Measurements from ENCODE around the gene HYCC1. TPM values are rescaled to one million over a fixed set of nuclear protein-coding genes. Genes with fewer than 3 reads are reported as not detected.

Gene HYCC1
- total and polyA plus RNA-seq, 2 donors (not counting 1 experiment from before 2014, with no cell fraction given), result 7.0 to 40.8 TPM

DNA sequence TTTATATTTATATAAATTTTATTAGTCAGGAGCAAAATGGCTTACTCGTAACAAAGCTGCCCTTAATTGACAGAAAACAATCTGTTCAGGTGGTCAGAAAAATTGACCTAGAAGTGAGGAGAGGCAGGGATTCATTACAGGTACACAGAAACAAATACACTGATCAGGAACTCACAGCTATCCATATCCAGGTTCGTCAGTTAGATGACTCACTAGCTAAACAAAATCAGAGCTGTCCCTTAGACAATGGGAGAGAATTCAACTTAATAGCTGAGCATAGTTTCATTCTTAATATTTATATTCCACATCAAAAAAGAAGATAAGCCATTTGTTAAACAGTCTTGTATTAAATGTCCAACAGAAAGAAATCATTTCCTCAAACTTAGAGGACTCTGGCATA is 41.7 kb downstream of the HYCC1 start:
- Mint-ChIP-seq H3K27me3 (no peaks in the 10 kb centered on the region), H3K4me1 (no peaks in the 10 kb centered on the region), H3K4me3 (no peak overlapping the region), H3K9me3 (ENCODE audit: insufficient read depth) (no peaks in the 10 kb centered on the region), H3K27ac (no peak overlapping the region)
- WGBS (ENCODE audit: insufficient coverage), result no CpG with 5 or more reads among the region's 2 CpGs
- Histone ChIP-seq H3K27ac (ENCODE audit: low read length in 2 of 2) (peak overlapping the region in 1 of 2 donors; percentile 1), H3K9me3 (ENCODE audit: control extremely low read depth in 1 of 3, control insufficient read depth in 2 of 3, insufficient read depth in 1 of 3, low read length in 2 of 3) (no peaks in the 10 kb centered on the region), H3K4me2 (replicated peaks; ENCODE audit: low read depth, low read length, poor library complexity, severe bottlenecking) (no peak overlapping the region), H3K79me2 (ENCODE audit: control insufficient read depth, insufficient read depth, low read length) (no peaks in the 10 kb centered on the region), H3K9ac (ENCODE audit: low read length) (no peak overlapping the region), H3K4me3 (ENCODE audit: control extremely low read depth in 1 of 5, extremely low read depth in 1 of 5, insufficient read depth in 1 of 5, low read depth in 2 of 5, low read length in 4 of 5) (no peak overlapping the region), H3K4me1 (ENCODE audit: control insufficient read depth in 2 of 2, insufficient read depth in 2 of 2, low read length in 2 of 2) (no peaks in the 10 kb centered on the region), H3K36me3 (replicated peaks in 1 of 2; ENCODE audit: control extremely low read depth in 1 of 2, control insufficient read depth in 1 of 2, extremely low read depth in 1 of 2, insufficient read depth in 2 of 2, low read length in 1 of 2) (peaks cover 10 to 26% of the 10 kb centered on the region in 2 experiments), H2AFZ (ENCODE audit: insufficient read depth, low read depth, low read length, poor library complexity, severe bottlenecking) (no peak overlapping the region), H3K27me3 (replicated peaks in 1 of 4; ENCODE audit: control extremely low read depth in 1 of 4, control insufficient read depth in 3 of 4, insufficient read depth in 4 of 4, low read length in 3 of 4) (no peaks in the 10 kb centered on the region), H4K20me1 (ENCODE audit: control insufficient read depth, insufficient read depth, low read length, poor library complexity, severe bottlenecking) (no peaks in the 10 kb centered on the region)
- ATAC-seq (ENCODE audit: low read depth) (no peak), DNase-seq (no peak)
- TF ChIP-seq CTCF (IDR thresholded peaks at IDR 0.05), result no peak
- TF ChIP-seq EZH2 (IDR thresholded peaks at IDR 0.05; ENCODE audit: borderline replicate concordance, insufficient read depth, low read depth, low read length, poor library complexity, severe bottlenecking), result no peak
- CTCF ChIA-PET, result interaction anchor here (4.6 kb wide), 1 partner anchor 83 kb away, joined by 21 read pairs; no protein-coding TSS in a partner anchor
- intact Hi-C loops (cut with micrococcal nuclease), result no loop called here
- POLR2A ChIA-PET, result no interaction called here

DNA sequence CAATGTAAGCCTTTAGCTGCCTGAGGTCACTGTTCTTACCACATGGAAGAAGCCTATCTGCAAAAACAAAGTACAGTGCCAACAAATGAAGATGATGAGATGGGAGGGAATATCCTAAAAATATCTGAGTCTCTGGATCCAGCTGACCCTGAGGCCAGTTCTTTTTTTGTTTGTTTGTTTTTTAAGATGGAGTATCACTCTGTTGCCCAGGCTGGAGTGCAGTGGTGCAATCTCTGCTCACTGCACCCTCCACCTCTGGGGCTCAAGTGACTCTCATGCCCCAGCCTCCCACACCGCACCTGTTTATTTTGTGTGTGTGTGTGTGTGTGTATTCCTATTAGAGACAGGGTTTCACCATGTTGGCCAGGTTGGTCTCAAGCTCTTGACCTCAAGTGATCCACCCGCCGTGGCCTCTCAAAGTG is 44.9 kb downstream of the HYCC1 start:
- H3K4me3 ChIP-seq (ENCODE audit: control extremely low read depth in 1 of 5, extremely low read depth in 1 of 5, insufficient read depth in 1 of 5, low read depth in 2 of 5, low read length in 4 of 5), result no peak overlapping the region
- no peaks in the 10 kb centered on the region for H3K9me3 ChIP-seq (ENCODE audit: control extremely low read depth in 1 of 3, control insufficient read depth in 2 of 3, insufficient read depth in 1 of 3, low read length in 2 of 3)
- POLR2A ChIA-PET, result no interaction called here
- H3K9ac ChIP-seq (ENCODE audit: low read length), result no peak overlapping the region
- no peaks in the 10 kb centered on the region for H3K79me2 ChIP-seq (ENCODE audit: control insufficient read depth, insufficient read depth, low read length)
- Mint-ChIP-seq H3K4me3 (no peak overlapping the region), H3K27ac (no peak overlapping the region), H3K4me1 (no peaks in the 10 kb centered on the region), H3K27me3 (no peaks in the 10 kb centered on the region), H3K9me3 (ENCODE audit: insufficient read depth) (no peaks in the 10 kb centered on the region)
- no peak overlapping the region for H2AFZ ChIP-seq (ENCODE audit: insufficient read depth, low read depth, low read length, poor library complexity, severe bottlenecking)
- CTCF ChIA-PET, result interaction anchor here (0.7 kb wide), 1 partner anchor 19 kb away, joined by 3 read pairs; no protein-coding TSS in a partner anchor
- intact Hi-C loops (cut with micrococcal nuclease), result no loop called here
- peaks cover 8 to 10% of the 10 kb centered on the region in 2 experiments for H3K36me3 ChIP-seq (replicated peaks in 1 of 2; ENCODE audit: control extremely low read depth in 1 of 2, control insufficient read depth in 1 of 2, extremely low read depth in 1 of 2, insufficient read depth in 2 of 2, low read length in 1 of 2)
- 100% methylated on average over 2 of the region's 3 CpGs for WGBS (ENCODE audit: insufficient coverage)
- no peaks in the 10 kb centered on the region for H4K20me1 ChIP-seq (ENCODE audit: control insufficient read depth, insufficient read depth, low read length, poor library complexity, severe bottlenecking)
- H3K4me2 ChIP-seq (replicated peaks; ENCODE audit: low read depth, low read length, poor library complexity, severe bottlenecking), result no peak overlapping the region
- ATAC-seq (ENCODE audit: low read depth), result no peak
- TF ChIP-seq EZH2 (IDR thresholded peaks at IDR 0.05; ENCODE audit: borderline replicate concordance, insufficient read depth, low read depth, low read length, poor library complexity, severe bottlenecking) (no peak), CTCF (IDR thresholded peaks at IDR 0.05) (no peak)
- H3K27ac ChIP-seq (ENCODE audit: low read length in 2 of 2), result no peak overlapping the region
- no peaks in the 10 kb centered on the region for H3K4me1 ChIP-seq (ENCODE audit: control insufficient read depth in 2 of 2, insufficient read depth in 2 of 2, low read length in 2 of 2)
- no peak for DNase-seq
- H3K27me3 ChIP-seq (replicated peaks in 1 of 4; ENCODE audit: control extremely low read depth in 1 of 4, control insufficient read depth in 3 of 4, insufficient read depth in 4 of 4, low read length in 3 of 4), result no peaks in the 10 kb centered on the region

Other genes with a start within 250 kb of the HYCC1 start
- gene TOMM7, start 191.3 kb downstream of the HYCC1 start, total RNA-seq, result 400 and 437 TPM in 2 replicates
- gene TOMM7, start 191.3 kb downstream of the HYCC1 start, polyA plus RNA-seq, result 210 and 276 TPM in 2 replicates
- 22.8 and 29.5 TPM in 2 replicates for gene KLHL7, start 91.7 kb upstream of the HYCC1 start, total RNA-seq
- gene KLHL7, start 91.7 kb upstream of the HYCC1 start, polyA plus RNA-seq, result 9.2 and 18.0 TPM in 2 replicates
- gene NUP42, start 167.9 kb upstream of the HYCC1 start, total RNA-seq, result 49.2 and 58.8 TPM in 2 replicates
- 38.1 and 38.7 TPM in 2 replicates for gene NUP42, start 167.9 kb upstream of the HYCC1 start, polyA plus RNA-seq
- 1.9 and 2.6 TPM in 2 replicates for gene GPNMB, start 232.6 kb upstream of the HYCC1 start, total RNA-seq
- 0.14 TPM in 1 of 2 replicates, not detected in the other for gene GPNMB, start 232.6 kb upstream of the HYCC1 start, polyA plus RNA-seq

All from B cell (primary cell).